HG03378 (cell line): ENCODE data around the gene CRIP1.

ENCODE experiments used
- ATAC-seq: cut with Tn5 transposase; IDR thresholded peaks from one replicate; pipeline ENCODE4 v1.9.1; 2021; ENCODE audit warnings: mild to moderate bottlenecking, moderate library complexity; ENCODE audit not compliant: unreplicated experiment

The CRIP1 gene

DNA sequence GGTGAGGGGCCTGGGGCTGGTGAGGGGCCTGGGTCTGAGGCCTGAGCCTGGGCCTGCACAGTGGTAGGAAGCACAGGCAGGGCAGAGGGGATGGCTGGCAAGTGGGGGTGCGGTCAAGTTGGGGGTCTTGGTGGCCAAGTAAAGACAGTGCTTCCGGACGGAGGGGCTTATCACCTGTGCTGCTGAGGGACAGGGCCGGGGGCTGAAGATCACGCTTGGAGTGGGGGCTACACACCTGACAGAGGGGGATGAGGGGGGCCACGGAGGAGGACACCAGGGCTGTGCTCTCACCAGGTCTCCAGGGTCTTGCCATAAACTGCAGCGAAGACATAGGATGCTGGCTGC, 16.6 kb downstream of the CRIP1 start:
- ATAC-seq, result no peak

DNA sequence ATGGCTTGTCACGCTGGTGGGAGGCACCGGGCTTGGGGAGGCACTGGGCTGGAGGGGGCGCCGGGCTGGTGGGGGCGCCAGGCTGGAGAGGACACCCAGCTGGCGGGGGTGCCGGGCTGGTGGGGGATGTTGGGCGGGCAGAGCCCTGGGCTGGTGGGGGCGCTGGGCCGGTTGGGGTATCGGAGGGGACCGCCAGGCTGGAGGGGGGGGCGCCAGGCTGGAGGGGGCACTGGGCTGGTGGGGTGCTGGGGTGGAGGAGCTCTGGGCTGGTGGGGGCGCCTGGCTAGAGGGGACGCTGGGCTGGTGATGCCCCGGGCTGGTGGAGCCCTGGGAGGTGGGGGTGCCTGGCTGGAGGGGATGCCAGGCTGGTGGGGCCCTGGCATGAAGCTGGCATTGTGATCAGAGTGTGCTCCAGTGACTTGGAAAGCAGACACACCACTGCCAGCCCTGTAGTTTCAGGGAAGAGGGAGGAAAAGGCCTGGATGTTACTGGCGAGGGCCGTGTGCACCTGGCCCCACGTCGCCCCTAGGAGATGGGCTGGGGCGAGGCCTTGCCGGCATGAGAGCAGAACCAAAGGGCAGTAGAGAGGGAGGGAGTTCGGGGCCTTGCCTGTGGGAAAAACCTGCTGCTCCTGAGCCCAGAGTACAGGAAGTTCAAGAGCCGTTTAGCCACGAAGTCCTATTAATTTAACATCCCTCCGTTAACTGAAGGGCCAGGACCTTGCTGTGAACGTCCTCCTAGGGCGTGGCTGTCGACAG, 17.4 kb downstream of the CRIP1 start:
- no peak for ATAC-seq

DNA sequence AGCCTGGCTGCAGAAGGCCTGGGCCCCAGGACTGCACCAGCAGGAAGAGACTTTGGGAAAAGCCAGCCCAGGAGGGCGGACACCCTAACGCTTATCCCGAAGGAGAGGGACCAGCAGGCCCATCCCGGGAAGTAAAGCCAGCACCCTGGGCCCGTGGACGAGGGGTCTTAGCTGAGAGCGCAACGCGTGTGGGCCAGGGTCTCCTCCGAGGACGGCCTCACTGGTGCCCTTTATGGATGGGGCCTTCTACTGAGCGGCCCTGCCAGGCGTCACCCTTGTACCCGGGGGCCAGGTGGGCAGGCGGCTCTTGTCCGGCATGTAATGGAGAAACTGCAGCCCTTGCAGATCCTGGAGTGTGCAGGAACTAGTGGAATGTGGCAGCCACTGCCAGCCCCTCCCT, 18.4 kb downstream of the CRIP1 start:
- ATAC-seq, result no peak

DNA sequence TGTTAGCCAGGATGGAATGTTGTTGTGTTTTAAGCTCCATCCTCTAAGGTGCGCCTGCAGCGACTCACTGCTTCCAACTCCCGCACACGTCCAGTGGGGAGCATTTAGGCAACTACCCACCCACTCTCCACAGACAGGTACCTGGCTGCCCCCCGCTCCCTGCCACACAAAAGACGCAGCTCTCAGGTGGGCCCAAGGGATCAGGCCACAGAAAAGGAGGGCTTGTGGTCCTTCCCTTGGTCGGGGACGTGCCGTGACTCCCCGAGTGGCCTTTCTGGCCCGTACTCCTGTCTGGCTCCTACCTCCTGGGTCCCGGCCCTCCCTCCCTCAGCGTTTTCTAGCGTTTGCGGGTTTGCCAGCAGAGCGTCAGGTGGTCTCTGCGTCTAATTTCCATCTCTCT, 20.6 kb downstream of the CRIP1 start:
- ATAC-seq, result no peak

DNA sequence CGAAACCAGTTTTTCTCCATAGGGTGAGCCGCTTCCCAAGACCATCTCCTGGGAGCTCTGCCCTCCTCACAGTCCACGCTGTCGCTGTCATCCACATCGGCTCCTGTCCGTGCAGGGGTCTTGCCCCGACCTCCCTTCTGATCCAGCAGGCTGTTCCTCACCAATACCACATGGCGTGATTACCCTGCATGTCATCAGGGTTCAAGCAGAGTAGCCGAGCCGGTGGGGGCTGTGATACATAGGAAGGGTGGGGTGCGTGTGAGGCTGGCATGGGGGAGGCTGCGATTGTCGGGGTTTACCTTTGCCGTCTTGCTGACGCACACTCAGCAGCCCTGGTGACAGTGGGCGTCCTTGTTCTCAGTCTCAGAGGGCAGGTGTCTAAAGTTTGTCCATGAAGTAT, 21.4 kb downstream of the CRIP1 start:
- no peak for ATAC-seq

DNA sequence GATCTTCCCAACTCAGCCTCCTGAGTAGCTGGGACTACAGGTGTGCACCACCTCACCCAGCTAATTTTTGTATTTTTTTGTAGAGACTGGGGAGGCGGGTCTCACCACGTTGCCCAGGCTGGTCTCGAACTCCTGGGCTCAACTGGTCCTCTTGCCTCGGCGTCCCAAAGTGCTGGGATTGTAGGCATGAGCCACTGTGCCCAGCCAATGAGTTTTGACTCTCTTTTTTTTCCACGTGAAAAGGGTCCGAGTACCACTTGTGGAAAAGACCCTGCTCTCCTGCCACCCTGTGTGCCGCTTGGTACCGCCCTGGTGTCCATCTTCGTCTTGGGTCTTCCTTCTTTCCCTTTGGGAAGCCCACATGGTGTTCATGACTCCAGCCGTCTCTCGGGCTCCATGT, 21.9 kb downstream of the CRIP1 start:
- ATAC-seq, result no peak

DNA sequence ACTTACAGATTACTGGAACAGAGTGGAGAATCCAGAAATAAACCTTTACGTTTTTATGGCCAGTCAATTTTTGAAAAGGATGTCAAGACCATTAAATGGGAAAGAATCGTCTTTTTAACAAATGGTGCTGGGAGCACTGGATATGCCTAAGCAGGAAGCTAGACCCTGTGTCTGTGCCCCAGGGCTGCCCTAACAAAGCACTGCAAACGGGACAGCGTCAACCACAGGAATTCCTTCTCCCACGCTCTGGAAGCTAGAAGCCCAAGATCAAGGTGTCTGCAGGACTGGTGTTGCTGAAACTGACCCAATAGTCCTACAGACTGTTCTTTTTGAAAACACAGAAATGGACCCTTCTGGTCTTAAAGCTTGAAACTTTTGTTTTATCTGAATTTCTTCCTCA, 30.4 kb downstream of the CRIP1 start:
- no peak for ATAC-seq

DNA sequence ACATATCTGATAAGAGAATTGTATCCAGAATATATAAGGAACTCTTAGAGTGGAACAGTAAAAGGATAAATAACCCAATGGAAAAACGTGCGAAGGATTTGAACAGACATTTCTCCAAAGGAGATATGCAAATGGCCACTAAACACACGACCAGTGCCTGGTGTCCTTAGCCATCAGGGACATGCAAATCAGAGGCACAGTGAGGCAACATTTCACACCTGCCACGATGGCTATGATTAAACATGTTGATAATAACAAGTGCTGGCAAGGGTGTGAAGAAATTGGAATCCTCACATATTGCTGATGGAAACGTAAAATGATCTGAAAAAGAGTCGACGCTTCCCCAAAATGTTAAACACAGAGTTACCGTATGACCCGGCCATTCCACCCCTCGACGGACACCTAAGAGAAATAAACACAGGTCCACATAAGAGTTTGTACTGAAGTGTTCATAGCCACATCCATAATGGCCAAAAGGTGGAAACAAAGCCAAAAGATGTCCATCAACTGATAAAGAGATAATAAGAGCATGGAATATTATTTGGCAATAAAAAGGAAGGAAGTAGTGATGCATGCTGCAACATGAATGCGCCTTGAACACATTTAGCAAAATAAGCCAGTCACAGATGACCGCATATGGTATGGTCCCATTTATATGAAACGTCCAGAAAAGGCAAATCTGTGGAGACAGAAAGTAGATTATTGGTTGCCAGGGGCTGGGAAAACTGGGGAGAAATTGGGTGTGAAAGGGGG, 33.4 kb downstream of the CRIP1 start:
- ATAC-seq, result no peak

DNA sequence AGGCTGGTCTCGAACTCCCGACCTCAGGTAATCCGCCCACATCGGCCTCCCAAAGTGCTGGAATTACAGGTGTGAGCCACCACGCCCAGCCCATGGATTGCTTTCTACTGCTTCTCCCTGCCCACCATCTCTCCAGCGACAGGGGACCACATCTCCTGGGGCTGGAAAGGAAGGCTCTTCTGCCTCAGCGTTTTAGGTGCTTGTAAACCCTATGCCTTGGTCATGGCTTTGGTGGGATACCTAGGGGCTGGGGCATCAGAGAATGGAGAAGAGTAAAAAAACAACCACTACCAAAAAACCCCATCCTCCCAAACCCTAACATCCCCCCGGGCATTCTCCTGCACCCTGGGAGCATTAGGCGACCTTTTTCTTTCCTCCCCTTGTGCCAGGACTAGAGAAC, 38.6 kb downstream of the CRIP1 start:
- no peak for ATAC-seq

DNA sequence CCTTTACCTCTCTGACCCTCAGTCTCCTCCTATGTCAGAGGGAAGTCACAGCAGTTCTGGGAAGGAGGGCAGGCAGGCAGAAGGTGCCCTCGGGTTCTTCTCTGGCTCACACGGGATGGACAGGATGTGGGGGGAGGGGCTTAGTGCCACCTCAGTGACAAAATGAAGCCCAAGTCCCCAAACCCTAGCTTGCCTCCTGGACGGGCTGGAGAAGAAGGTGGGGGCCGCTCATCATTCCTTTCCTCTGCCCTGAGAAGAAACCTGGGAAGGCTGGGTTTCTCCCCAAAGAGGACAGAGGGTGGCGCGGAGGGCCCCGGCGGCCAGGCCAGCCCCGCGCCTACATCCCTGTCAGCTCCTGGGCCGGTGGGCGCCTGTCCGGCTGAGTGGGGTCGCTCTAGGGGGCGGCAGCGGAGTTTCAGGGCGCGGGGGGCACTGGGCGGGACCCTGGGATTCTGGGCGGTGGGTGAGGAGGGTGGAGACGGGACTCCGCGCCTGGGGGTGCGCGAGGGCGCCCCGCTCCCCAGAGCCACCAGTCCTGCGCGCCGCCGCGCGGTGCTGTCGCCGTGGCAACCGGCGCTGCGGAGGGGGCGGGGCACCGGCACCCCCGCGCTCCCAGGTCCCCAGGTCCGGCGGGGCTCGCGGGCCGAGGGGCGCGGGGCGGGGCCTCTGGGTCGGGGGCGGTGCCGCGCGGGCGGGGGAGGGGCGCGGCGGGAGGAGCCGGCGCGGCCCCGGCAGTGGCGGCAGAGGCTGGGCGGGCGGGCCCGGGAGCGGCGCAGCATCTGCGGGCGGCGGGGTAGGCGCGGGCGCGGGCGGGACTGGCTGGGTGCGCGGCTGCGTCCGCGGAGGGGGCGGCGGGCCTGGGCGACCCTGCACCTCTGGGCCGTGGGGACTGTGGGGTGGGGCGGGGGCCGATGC, 39.4 kb downstream of the CRIP1 start, which contains the start of gene TMEM121:
Gene TMEM121, plus strand, starts transcription at position 723 of the 915 bp plus-strand sequence. CDS start 2,252 bp downstream, outside the sequence.
- no peak for ATAC-seq

DNA sequence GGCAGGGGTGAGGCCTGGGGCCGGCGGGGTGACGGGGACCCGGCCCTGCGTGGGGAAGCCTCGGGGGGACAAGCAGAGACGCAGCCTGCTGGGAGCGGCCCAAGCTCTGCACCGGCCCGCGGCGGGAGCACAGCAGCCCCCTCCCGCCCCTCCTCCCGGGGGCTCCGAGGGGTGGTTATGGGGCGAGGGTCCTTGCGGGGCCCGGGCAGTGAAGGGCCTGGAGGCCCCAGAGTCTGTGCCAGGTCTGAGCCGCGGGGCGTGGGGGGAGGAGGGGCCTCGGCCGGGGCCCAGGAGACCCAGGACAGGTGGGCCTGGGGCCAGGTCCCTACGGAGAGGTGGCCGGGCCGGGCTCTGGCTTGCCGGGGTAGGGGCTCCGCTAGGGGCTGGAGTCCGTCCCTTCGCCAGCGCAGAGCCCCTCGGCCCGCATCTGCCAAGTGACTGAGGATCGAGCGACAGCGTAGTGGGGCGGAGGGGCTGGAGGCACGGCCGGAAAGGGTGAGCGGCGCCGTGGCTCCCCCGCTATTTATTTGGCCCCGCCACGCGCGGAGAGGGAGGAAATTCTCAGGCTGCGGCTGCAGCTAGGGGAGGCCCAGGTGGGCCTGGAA, 40.2 kb downstream of the CRIP1 start:
- ATAC-seq, result no peak

DNA sequence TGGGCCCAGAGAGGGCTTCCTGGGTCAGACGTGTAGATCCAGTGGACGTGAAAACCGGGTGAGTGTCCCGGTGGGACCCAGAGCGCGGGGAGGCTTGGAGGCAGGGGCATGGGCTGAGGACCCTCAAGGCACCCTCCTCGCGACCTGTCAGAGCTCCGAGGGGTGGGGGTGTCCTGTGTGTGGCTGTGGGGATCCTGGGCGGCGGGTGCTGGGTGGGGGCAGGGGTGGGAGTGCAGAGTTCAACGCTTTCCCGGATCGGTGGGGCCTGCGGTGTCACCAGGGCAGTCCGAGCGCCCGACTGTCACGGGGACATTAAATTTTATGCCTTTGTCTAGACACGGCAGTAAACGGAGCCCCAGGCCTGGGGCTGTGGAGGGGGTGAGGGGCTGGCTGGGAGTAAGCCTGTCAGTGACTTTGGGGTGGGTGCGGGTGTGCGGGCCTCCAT, 40.7 kb downstream of the CRIP1 start:
- ATAC-seq, result no peak

DNA sequence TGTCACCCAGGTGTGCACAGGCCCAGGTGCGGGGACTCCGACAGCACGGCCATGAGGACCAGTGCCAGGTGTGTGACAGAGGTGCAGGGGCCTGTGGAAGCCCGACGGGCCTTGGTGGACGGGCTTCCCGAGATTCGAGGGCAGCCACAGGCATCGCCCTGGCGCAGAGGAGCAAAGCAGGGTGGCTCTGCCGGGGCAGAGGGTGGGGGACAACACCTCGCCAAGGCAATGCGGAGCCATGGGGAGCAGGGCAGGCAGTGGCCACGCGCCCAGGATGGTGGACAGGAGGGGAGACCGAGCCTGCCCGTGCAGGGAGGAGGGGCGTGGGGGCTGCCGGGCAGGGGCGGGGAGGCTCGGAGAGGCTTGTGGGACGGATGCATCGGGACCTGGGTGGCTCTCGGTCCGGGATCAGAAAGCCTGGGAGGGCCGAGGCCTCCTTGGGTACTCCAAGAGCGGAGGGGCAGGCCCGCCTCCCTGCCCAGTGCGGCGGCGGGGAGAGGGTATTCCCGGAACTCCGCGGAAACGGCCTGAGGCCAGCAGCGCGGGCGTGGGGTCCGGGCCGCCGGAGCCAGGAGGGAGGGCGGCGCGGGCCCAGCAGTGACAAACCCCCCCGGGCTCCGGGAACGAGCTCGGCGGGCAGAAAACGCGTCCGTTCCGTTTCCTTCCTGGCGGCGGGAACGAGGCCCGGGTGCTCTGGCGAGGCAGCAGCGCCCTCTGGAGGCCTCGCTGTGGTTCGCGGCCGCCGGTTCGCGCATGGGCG, 41.3 kb downstream of the CRIP1 start:
- ATAC-seq, result no peak

DNA sequence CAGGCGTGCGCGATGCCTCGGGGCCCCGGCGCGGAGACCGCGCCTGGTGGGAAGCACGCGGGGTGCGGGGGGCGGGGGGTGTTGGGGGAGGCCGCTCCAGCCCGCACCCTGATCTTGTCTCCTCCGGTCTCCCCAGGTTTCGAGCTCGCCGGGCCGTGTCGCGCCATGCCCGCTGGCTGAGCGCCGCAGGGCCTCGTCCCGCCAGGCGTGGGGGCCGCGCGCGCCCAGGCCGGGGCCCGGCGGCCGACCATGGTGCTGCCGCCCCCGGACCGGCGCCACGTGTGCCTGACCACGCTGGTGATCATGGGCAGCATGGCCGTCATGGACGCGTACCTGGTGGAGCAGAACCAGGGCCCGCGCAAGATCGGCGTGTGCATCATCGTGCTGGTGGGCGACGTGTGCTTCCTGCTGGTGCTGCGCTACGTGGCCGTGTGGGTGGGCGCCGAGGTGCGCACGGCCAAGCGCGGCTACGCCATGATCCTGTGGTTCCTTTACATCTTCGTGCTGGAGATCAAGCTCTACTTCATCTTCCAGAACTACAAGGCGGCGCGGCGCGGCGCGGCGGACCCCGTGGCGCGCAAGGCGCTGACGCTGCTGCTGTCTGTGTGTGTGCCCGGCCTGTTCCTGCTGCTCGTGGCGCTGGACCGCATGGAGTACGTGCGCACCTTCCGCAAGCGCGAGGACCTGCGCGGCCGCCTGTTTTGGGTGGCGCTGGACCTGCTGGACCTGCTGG, 42.1 kb downstream of the CRIP1 start:
- no peak for ATAC-seq

DNA sequence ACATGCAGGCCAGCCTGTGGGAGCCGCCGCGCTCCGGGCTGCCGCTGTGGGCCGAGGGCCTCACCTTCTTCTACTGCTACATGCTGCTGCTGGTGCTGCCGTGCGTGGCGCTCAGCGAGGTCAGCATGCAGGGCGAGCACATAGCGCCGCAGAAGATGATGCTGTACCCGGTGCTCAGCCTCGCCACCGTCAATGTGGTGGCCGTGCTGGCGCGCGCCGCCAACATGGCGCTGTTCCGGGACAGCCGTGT, 42.6 kb downstream of the CRIP1 start:
- no peak for ATAC-seq

DNA sequence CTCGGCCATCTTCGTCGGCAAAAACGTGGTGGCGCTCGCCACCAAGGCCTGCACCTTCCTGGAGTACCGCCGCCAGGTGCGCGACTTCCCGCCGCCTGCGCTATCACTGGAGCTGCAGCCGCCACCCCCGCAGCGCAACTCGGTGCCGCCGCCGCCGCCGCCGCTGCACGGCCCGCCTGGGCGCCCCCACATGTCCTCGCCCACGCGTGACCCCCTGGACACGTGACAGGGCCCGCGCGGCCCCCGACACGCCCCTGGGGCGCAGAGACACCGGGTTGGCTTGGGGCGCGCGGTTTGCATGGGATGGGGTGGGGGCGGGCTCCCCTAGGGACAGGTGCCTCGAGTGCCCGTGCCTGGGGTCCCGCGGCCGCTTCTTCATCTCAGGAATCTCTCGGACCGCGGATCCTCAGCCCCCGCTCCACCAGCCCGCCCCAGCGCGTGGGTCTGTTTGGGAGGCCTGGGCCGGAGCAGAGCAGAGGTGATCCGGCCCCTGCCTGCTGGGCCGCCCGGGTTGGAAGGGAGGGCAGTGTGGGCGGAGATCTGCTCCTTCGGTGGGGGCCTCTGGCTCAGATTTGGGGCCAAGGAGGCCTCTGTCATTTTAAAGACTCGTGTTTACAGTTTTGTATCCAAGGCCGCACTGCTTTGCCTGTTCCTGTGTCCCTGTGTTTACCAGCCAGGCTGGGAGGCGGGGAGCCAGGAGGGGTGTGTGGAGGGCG, 43.0 kb downstream of the CRIP1 start:
- no peak for ATAC-seq

DNA sequence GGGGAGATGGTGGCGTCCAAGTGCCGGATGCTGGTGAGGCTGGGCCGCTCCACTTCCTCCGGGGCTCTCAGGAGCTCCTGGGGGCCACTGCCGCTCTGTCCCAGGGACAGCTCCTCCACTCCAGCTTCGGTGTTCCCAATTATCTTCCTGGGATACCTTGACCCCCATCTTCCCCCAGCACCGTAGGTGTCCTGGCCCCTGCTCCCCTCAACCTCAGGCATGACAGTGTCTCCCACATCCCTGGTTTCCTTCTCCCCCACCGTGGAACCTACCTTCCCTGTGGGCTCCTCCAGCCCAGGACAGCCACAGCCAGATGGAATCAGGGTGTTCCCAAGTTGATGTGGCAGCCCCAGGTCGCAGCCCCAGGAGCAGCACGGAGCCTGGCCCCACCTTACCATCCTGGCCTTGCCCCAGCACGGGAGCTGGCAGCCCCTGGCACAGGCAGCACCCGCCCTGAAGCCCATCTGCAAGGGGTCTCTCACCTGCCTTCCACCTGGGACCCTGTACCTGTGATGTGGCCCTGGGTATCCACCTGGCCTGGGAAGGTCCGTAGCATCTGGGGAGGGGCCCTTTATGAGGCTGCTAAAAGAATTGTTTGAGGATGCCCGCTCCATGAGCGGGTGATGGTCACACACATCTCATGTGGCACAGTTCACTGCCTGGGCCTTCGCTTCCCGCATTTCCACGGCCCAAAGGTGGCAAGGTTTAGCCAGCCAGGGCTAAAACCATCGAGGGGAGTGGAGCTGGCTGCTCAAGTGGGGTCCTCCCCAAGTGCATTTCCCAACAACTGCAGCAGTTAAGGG, 43.8 kb downstream of the CRIP1 start:
- no peak for ATAC-seq

DNA sequence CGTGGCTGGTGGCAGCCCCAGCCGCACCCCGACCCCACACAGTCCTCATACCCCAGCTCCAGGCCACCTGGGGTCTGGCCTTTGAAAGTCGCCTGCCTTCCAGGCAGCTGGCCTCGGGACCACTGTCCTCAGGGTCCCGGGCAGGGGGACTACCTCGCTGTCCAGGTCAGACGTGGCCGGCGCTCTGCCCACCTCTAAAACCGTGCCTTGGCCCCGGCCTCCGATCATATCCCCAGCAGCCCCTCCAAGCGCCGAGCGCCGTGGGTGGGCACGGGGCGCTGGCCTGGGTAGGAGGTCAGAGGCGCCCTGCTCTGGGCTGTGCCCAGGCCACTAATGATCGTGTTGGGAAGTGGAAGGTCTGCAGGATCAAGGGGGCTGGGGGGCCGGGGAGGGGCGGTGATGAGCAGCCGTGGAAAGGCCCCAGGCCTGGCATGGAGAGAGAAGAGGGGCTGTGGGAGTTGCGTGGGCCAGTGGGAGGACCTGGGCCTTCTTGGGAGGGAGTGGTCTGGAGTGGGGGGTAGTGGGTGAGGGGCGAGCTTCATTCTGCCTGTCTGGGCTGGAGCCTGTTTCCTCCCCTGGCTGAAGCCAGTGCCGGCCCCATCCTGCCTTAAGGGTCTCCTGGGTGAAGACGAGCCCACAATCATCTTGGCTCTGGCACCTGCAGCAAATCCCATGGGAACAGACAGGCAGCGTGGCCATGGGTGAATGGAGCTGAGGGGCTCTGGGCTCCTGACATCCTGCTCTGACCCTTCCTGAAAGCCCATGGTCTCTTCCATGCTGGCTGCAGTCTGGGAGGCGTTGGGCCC, 44.6 kb downstream of the CRIP1 start:
- ATAC-seq, result no peak
